Measurements from ENCODE around the gene ACTN1.

DNA sequence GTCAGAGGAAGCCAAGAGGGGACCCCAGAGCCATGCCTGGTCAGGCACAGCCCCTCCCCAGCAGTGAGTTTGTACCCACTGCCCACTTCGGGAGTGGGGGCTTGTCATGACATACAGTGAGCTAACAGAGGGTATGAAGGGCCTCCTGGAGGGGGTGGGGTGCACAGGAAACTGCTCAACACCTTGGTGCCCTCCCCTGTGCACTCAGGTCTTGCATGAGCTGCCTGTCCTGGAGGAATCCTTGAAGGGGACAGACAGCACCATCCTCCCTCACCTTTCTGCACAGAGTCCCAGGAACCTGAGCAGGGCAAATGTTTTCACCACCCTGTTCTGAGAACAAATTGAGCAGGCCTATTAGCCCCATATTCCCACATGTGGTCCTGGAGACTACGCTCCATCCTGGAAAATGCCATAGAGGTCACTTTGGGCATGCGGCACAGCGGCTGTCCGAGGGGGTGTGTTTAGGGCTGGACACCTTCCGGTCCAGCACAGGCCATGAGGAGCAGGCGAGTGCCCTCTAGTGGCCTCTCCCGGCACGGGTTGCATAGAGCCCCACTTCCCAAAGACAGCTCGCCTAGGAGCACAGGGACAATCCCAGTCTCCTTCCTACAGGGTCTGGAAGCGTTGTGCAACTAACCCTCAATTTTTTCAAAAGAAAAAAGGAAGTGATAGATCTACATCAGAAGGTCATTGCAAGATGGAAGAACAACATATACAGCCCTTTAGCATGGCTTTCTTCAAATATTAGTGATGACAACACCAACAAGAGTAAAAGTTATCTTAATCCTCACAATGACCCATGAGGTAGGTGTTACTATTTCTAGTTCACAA is 154.4 kb downstream of the ACTN1 start:
- no peak for TF ChIP-seq SPI1 (IDR thresholded peaks at IDR 0.05; ENCODE audit: low read depth, low read length)
- TF ChIP-seq POLR2AphosphoS5 (IDR thresholded peaks at IDR 0.05; ENCODE audit: low read depth, low read length): no peak
- TF ChIP-seq POLR2A (IDR thresholded peaks at IDR 0.05; ENCODE audit: low read depth, low read length): no peak
- TF ChIP-seq TAF1 (IDR thresholded peaks at IDR 0.05; ENCODE audit: low read depth, low read length): no peak
